IPS-20b (cell line): ENCODE measurements around the gene CDH4.

Source experiments
- H3K27ac ChIP-seq: one replicate; pipeline ENCODE4 v1.5.1; 2013; ENCODE audit warnings: low read length
- H3K27me3 ChIP-seq: 2 replicates; pipeline ENCODE4 v1.6.1; 2013; ENCODE audit warnings: mild to moderate bottlenecking, low read length, inconsistent platforms; ENCODE audit not compliant: insufficient read depth
- H3K36me3 ChIP-seq: 2 replicates; pipeline ENCODE4 v1.6.1; 2013; ENCODE audit warnings: low read depth, mild to moderate bottlenecking, inconsistent platforms, low read length, moderate library complexity; ENCODE audit not compliant: insufficient read depth
- H3K4me1 ChIP-seq: 2 replicates; pipeline ENCODE4 v1.6.1; 2013; ENCODE audit warnings: mild to moderate bottlenecking, control low read depth, inconsistent platforms, low read length, moderate library complexity; ENCODE audit not compliant: insufficient read depth
- H3K4me3 ChIP-seq: 2 replicates; pipeline ENCODE4 v1.5.1; 2013; ENCODE audit warnings: mild to moderate bottlenecking, low read length, inconsistent platforms
- H3K9ac ChIP-seq: 2 replicates; pipeline ENCODE4 v1.6.1; 2013; ENCODE audit warnings: low read depth, mild to moderate bottlenecking, inconsistent platforms, low read length, moderate library complexity
- H3K9me3 ChIP-seq: 2 replicates; pipeline ENCODE4 v1.6.1; 2013; ENCODE audit warnings: mild to moderate bottlenecking, low read depth, low read length, inconsistent platforms; ENCODE audit not compliant: insufficient read depth

CDH4 gene

GRCh38 chr20:61668065-61668650 lies 416.1 kb downstream of the CDH4 start:
- H3K9me3 ChIP-seq: no peaks in the 10 kb centered on the region
- H3K4me3 ChIP-seq: no peak overlapping the region
- no peaks in the 10 kb centered on the region for H3K36me3 ChIP-seq
- H3K4me1 ChIP-seq: no peaks in the 10 kb centered on the region
- H3K9ac ChIP-seq: no peak overlapping the region
- peaks cover 29% of the 10 kb centered on the region for H3K27me3 ChIP-seq
- no peak overlapping the region for H3K27ac ChIP-seq

DNA sequence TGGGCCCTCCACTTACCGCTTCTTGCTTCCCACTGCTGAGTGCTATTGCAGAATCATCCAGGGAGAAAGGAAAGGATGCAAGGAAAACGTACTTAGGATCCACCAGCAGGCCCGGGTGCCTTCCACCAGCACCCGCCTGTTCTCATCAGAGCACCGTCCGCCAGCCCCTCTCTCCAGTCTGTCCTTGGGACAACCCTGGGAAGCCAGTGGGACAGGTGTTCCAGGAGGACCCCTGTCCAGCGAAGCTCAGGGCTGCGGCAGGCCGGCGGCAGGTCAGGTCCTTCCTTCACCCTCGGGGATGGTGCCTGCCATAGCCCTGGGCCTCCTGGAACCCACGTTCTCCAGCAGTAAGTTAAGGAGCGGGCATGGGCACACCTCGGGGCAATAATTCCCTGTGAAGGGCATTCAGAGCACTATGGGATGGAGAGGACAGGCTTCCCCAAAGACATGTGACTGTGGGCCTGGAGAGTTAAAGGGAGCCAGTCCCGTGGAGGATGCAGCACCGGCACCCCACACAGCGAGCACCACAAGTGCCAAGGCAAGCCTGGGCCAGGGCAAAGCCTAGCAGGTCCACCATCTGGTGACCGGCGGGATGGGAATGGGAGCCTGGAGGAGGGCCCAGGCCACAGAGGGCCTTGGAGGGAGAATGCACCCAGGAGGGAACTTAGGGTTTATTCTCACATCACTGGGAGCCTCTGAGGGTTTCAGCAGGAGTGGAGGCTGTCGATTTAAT lies 416.9 kb downstream of the CDH4 start:
- H3K9ac ChIP-seq: no peak overlapping the region
- H3K27me3 ChIP-seq: peaks cover 29% of the 10 kb centered on the region
- no peak overlapping the region for H3K4me3 ChIP-seq
- no peaks in the 10 kb centered on the region for H3K4me1 ChIP-seq
- no peaks in the 10 kb centered on the region for H3K36me3 ChIP-seq
- no peak overlapping the region for H3K27ac ChIP-seq
- H3K9me3 ChIP-seq: no peaks in the 10 kb centered on the region

- no peaks in the 10 kb centered on the region for H3K4me1 ChIP-seq
- no peak overlapping the region for H3K4me3 ChIP-seq
- H3K27me3 ChIP-seq: peaks cover 33% of the 10 kb centered on the region
- H3K9ac ChIP-seq: no peak overlapping the region
- H3K27ac ChIP-seq: no peak overlapping the region
- no peaks in the 10 kb centered on the region for H3K36me3 ChIP-seq
- no peaks in the 10 kb centered on the region for H3K9me3 ChIP-seq
Measured at GRCh38 chr20:61670274-61670673, 418.2 kb downstream of the CDH4 start.

DNA sequence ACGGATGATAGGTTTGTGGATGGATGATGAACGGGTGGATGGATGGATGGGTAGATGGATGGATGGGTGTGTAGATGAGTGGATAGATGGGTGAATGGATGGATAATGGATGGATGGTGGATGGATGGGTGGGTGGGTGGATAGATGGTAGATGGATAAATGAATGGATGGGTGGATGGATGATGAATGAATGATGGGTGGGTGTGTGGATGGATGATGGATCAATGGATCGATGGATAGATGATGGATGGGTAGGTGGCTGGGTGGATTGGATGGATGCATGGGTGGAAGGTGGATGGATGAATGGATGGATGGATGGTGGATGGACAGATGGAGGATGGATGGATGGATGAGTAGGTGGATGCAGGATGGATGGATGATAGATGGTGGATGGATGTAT lies 419.5 kb downstream of the CDH4 start:
- peaks cover 33% of the 10 kb centered on the region for H3K27me3 ChIP-seq
- H3K27ac ChIP-seq: no peak overlapping the region
- H3K4me1 ChIP-seq: no peaks in the 10 kb centered on the region
- H3K36me3 ChIP-seq: no peaks in the 10 kb centered on the region
- no peaks in the 10 kb centered on the region for H3K9me3 ChIP-seq
- H3K9ac ChIP-seq: no peak overlapping the region
- no peak overlapping the region for H3K4me3 ChIP-seq

DNA sequence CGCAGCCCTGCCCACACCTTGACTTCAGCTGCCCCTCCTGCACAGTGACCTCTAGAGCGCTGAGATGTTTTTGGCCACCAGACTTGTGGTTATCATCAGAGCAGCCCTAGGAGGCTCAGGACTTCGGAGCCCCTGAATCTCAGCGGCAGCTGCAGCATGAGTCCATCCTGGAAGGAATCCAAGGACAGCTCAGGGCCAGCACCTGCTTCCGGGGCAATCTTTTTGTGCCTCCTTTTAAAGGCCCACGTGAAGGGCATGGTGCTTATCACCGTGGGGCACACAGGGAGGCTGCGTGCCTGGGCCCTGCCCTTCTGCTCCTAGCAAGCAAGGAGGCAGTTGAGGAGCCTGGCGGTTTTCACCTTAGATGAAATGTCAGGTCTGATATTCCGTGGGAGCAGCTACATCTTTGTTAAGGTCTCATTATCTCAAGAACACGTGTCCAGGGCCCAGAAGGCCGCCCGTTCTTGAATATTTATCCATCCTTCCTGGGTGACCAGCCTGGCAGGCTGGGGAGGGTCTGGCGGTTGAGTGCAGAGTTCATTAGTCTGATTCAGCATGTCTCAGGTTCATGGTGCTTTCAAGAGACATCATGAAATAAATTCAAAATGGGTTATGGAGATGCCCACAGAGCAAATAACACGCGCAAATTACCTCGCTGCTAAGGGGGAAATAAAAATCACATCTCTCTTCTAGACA lies 421.2 kb downstream of the CDH4 start:
- H3K4me3 ChIP-seq: no peak overlapping the region
- no peaks in the 10 kb centered on the region for H3K4me1 ChIP-seq
- peaks cover 40% of the 10 kb centered on the region for H3K27me3 ChIP-seq
- H3K27ac ChIP-seq: no peak overlapping the region
- H3K9ac ChIP-seq: no peak overlapping the region
- no peaks in the 10 kb centered on the region for H3K9me3 ChIP-seq
- H3K36me3 ChIP-seq: no peaks in the 10 kb centered on the region

DNA sequence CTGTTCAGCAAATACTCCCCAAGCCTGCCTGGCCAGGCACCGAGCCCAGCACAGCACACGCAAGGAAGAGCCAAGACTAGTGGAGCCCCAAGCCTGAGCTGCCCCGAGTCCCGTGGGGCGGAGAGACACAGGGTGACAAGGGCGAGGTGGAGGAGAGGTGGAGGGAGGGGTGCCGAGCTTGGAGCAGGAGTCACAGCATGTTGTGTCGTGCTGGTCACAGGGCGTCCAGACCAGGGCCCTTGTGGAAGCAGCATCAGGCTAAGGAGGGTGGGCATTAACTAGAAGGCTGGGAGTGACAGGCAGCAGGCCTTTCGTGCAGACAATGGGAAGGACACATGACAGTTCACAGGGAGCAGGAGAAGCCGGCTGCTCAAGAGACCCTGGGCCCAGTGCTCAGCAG lies 422.1 kb downstream of the CDH4 start:
- H3K9ac ChIP-seq: no peak overlapping the region
- H3K9me3 ChIP-seq: no peaks in the 10 kb centered on the region
- no peak overlapping the region for H3K27ac ChIP-seq
- H3K27me3 ChIP-seq: peaks cover 48% of the 10 kb centered on the region
- H3K4me3 ChIP-seq: no peak overlapping the region
- no peaks in the 10 kb centered on the region for H3K36me3 ChIP-seq
- no peaks in the 10 kb centered on the region for H3K4me1 ChIP-seq

DNA sequence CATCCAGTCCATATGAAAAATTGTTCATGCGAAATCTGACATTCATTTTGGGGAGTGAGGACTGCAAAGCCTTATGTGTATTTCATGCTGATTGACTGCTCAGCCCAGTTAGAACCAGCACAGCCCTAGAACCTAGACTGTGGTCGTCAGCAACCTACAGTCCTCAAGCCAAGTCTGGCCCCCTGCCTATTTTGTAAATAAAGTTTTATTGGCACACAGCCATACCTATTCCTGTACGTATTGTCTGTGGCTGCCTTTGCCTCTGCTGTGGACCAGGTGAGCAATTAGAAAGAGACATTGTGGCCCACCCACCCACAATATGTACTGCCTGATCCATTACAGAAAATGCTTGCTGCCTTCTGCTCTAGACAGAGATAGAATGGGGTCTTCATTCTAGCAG lies 422.6 kb downstream of the CDH4 start:
- H3K9me3 ChIP-seq: no peaks in the 10 kb centered on the region
- no peaks in the 10 kb centered on the region for H3K4me1 ChIP-seq
- no peaks in the 10 kb centered on the region for H3K36me3 ChIP-seq
- peaks cover 54% of the 10 kb centered on the region for H3K27me3 ChIP-seq
- H3K27ac ChIP-seq: no peak overlapping the region
- H3K9ac ChIP-seq: no peak overlapping the region
- no peak overlapping the region for H3K4me3 ChIP-seq

DNA sequence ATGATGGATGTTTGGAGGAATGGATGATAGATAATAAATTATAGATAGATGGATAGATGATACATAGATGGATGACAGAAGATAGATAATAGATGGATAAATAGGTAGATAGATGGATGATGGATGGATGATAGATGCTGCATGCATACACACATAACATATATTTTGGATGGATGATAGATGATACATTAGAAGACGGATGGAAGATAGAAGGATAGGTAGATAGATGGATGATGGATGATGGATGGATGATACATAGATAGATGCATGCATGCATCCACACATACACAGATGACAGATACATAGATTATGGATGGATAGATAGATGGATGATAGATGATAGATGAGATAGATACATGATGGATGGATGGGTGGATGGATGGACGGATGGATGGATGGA lies 425.9 kb downstream of the CDH4 start:
- Histone ChIP-seq H3K9ac (no peak overlapping the region), H3K9me3 (no peaks in the 10 kb centered on the region), H3K4me3 (no peak overlapping the region), H3K27ac (no peak overlapping the region), H3K36me3 (no peaks in the 10 kb centered on the region), H3K4me1 (no peaks in the 10 kb centered on the region), H3K27me3 (peaks cover 59% of the 10 kb centered on the region)

- Histone ChIP-seq H3K4me3 (no peak overlapping the region), H3K27ac (no peak overlapping the region), H3K9me3 (no peaks in the 10 kb centered on the region), H3K36me3 (no peaks in the 10 kb centered on the region), H3K9ac (no peak overlapping the region), H3K27me3 (peaks cover 65% of the 10 kb centered on the region), H3K4me1 (no peaks in the 10 kb centered on the region)
Measured at GRCh38 chr20:61678437-61678836, 426.4 kb downstream of the CDH4 start.

DNA sequence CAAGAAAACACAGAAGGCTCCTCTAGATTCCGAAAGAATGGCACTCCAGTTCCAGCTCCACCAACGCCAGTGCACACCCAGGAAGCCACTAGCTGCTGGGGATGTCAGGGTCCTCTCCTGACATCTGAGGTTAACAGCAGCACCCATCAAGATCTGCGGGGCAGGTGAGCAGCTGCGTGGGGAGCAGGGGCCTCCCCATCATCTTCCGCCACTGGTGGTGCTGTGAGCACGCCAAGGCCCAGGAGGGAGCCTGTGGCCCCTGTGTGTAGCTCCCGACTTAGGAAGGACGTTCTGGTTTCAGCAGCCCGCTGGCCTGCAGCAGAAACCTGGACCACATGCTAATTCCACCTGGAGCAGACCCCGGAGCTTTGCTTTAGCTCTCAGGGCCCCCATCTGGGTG lies 427.4 kb downstream of the CDH4 start:
- peaks cover 65% of the 10 kb centered on the region for H3K27me3 ChIP-seq
- no peaks in the 10 kb centered on the region for H3K4me1 ChIP-seq
- H3K36me3 ChIP-seq: no peaks in the 10 kb centered on the region
- H3K4me3 ChIP-seq: no peak overlapping the region
- no peaks in the 10 kb centered on the region for H3K9me3 ChIP-seq
- H3K27ac ChIP-seq: no peak overlapping the region
- H3K9ac ChIP-seq: no peak overlapping the region

DNA sequence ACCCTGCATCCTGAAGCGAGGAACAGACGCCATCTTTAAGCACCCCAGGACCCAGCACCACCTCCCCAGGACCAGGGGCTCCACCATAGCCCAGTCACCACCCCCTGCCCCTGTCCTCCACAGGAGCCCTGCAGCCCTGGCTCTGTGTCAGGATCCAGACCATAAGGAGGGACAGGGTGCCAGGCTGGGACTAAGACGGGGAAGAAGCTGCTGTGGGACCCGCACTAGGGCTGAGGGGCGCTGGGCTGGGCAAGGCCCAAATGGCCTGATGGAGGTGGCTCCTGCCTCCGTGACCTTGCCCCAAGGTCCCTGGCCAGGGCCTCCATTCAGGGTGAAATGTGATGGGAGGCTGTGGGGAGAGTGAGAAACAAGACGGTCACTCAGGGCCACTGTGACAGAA lies 428.0 kb downstream of the CDH4 start:
- Histone ChIP-seq H3K36me3 (no peaks in the 10 kb centered on the region), H3K9me3 (no peaks in the 10 kb centered on the region), H3K4me1 (no peaks in the 10 kb centered on the region), H3K27ac (no peak overlapping the region), H3K27me3 (peaks cover 64% of the 10 kb centered on the region), H3K4me3 (no peak overlapping the region), H3K9ac (no peak overlapping the region)
